KMS-11 (cell line): ENCODE data around the gene ANO6.

Experiments used
- H2AFZ ChIP-seq: fragments of 200-600 bp; sonication (generic); 2 replicates; pipeline ENCODE4 v1.6.1; 2016; ENCODE audit warnings: antibody characterized with exemption, mixed run types, low read depth
- H3K27ac ChIP-seq: fragments of 200-600 bp; sonication (generic); 2 replicates; pipeline ENCODE4 v1.6.1; 2016; ENCODE audit warnings: mild to moderate bottlenecking, mixed run types
- H3K27me3 ChIP-seq: fragments of 200-600 bp; sonication (generic); 2 replicates; pipeline ENCODE4 v1.6.1; 2017; ENCODE audit warnings: mild to moderate bottlenecking, low read depth, mixed run types, moderate library complexity; ENCODE audit not compliant: insufficient read depth
- H3K36me3 ChIP-seq: fragments of 200-600 bp; sonication (generic); 2 replicates; pipeline ENCODE4 v1.6.1; 2017; ENCODE audit warnings: mild to moderate bottlenecking, mixed run types; ENCODE audit not compliant: insufficient read depth
- H3K4me1 ChIP-seq: fragments of 200-600 bp; sonication (generic); 2 replicates; pipeline ENCODE4 v1.6.1; 2016; ENCODE audit warnings: mild to moderate bottlenecking, low read depth, mixed run types; ENCODE audit not compliant: poor library complexity, severe bottlenecking
- H3K4me2 ChIP-seq: fragments of 200-600 bp; sonication (generic); 2 replicates; pipeline ENCODE4 v1.7.0; 2016; ENCODE audit warnings: mild to moderate bottlenecking, mixed run types
- H3K4me3 ChIP-seq: fragments of 200-600 bp; sonication (generic); IDR thresholded peaks from 2 replicates; pipeline ENCODE4 v1.6.1; 2017; ENCODE audit warnings: low read depth, low read length, mixed read lengths; ENCODE audit not compliant: insufficient read depth
- H3K79me2 ChIP-seq: fragments of 200-600 bp; sonication (generic); 2 replicates; pipeline ENCODE4 v1.6.1; 2016; ENCODE audit warnings: low read depth, mixed run types; ENCODE audit not compliant: insufficient read depth
- H3K9ac ChIP-seq: fragments of 200-600 bp; sonication (generic); 2 replicates; pipeline ENCODE4 v1.6.1; 2016; ENCODE audit warnings: mild to moderate bottlenecking, mixed run types
- H4K20me1 ChIP-seq: fragments of 200-600 bp; sonication (generic); 2 replicates; pipeline ENCODE4 v1.6.1; 2016; ENCODE audit warnings: mild to moderate bottlenecking, mixed run types; ENCODE audit not compliant: insufficient read depth
- TF ChIP-seq, protein P1 (sequence below): fragments of 200-600 bp; sonication (generic); conservative IDR thresholded peaks from 2 replicates; pipeline ENCODE4 v1.6.1; 2017; ENCODE audit warnings: low read depth, mild to moderate bottlenecking, antibody characterized with exemption, low read length, moderate library complexity, mixed read lengths

ANO6 gene

DNA sequence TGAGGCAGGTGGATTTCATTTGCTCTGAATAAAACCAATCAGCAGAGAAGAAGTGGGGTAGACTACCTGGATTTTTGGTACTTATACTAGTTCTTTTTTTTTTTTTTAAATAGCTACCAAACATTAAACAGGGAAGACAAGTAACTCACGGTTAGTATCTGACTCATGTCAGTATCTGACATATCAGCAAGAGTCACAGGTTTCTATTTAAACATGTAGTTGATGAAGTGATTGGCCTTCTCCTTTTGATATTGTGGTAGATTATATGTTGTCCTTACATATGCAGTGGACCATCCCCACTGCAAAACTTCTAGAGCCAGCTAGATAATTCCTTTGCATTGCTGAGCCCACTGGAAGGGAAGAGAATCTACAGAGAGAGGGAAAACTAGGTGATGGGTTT lies 208.0 kb downstream of the ANO6 start:
- Histone ChIP-seq H3K4me3 (no peak overlapping the region), H3K36me3 (peaks cover 3% of the 10 kb centered on the region; the same call in 1 of the 2 replicates), H4K20me1 (no peaks in the 10 kb centered on the region), H3K4me1 (no peaks in the 10 kb centered on the region), H3K27ac (no peak overlapping the region), H3K9ac (no peak overlapping the region), H3K27me3 (no peaks in the 10 kb centered on the region), H3K79me2 (no peaks in the 10 kb centered on the region), H2AFZ (no peak overlapping the region), H3K4me2 (no peak overlapping the region)
- TF ChIP-seq, protein P1, sequence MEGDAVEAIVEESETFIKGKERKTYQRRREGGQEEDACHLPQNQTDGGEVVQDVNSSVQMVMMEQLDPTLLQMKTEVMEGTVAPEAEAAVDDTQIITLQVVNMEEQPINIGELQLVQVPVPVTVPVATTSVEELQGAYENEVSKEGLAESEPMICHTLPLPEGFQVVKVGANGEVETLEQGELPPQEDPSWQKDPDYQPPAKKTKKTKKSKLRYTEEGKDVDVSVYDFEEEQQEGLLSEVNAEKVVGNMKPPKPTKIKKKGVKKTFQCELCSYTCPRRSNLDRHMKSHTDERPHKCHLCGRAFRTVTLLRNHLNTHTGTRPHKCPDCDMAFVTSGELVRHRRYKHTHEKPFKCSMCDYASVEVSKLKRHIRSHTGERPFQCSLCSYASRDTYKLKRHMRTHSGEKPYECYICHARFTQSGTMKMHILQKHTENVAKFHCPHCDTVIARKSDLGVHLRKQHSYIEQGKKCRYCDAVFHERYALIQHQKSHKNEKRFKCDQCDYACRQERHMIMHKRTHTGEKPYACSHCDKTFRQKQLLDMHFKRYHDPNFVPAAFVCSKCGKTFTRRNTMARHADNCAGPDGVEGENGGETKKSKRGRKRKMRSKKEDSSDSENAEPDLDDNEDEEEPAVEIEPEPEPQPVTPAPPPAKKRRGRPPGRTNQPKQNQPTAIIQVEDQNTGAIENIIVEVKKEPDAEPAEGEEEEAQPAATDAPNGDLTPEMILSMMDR, result no peak

DNA sequence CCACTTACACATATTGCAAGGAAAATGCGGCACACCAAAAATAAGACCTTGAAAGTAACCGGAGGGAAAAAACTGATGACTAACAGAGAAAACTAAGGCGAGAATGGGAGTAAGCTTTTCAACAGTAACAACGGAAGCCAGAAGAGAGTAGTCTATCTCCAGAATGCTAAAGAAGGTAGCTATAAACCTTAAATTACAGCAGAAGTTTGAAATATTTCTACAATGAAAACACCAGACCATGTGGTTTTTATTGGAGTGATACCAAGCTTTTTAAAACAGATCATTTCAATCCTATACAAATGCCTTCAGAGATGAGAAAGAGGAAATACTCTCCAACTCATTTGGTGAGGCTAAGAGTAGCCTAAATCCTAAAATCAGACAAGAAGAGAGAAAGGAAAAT lies 209.5 kb downstream of the ANO6 start:
- Histone ChIP-seq H3K36me3 (peaks cover 3% of the 10 kb centered on the region; the same call in 1 of the 2 replicates), H3K9ac (no peak overlapping the region), H2AFZ (no peak overlapping the region), H3K4me3 (no peak overlapping the region), H3K4me1 (no peaks in the 10 kb centered on the region), H3K27me3 (no peaks in the 10 kb centered on the region), H3K4me2 (no peak overlapping the region), H3K79me2 (no peaks in the 10 kb centered on the region), H3K27ac (no peak overlapping the region), H4K20me1 (no peaks in the 10 kb centered on the region)
- TF ChIP-seq, protein P1, result no peak

DNA sequence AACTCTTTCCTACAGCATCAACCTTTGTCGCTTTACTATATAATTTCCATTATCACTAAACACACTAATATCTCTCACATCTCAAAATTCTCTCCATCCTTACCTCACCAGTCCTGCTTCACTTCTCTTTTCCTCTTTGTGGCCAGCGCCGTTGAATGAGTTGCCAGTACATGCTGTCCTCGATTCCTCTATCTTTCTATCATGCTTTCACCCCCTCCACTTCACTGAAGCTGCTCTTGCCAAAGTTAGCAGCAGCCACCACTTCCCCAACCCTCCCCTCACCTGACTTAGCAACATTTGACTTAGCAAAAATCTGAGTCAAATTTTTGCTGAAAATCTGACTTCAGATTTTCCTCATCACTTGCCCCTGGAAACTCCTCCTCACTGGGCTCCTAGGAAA lies 210.4 kb downstream of the ANO6 start:
- no peak overlapping the region for H3K4me2 ChIP-seq
- no peak overlapping the region for H3K4me3 ChIP-seq
- H3K36me3 ChIP-seq, result peaks cover 3% of the 10 kb centered on the region; the same call in 1 of the 2 replicates
- H4K20me1 ChIP-seq, result no peaks in the 10 kb centered on the region
- TF ChIP-seq, protein P1, result no peak
- no peaks in the 10 kb centered on the region for H3K79me2 ChIP-seq
- H3K27ac ChIP-seq, result no peak overlapping the region
- H3K9ac ChIP-seq, result no peak overlapping the region
- no peaks in the 10 kb centered on the region for H3K4me1 ChIP-seq
- no peaks in the 10 kb centered on the region for H3K27me3 ChIP-seq
- no peak overlapping the region for H2AFZ ChIP-seq

DNA sequence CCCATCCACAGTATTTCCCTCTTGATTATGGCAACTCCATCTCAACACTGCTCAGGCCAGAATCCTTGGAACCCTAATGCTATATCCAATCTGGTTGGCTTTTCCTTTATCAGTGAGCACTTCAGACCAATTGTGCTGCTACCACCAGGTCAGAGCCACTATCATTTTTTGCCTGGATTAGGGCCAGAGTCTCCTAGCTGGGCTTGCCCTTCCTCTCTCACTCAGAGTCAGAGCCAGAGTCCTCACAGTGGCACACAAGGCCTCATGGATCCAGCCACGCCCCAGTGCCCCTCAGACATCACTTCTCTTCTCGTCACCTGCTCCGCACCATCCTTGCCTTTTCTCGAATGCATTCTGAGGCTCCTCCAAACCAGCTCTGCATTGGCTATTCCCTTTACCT lies 211.1 kb downstream of the ANO6 start:
- Histone ChIP-seq H3K36me3 (0 out of 2 replicates have a peak, but pooled peaks cover under 1% of the 10 kb centered on the region), H3K79me2 (no peaks in the 10 kb centered on the region), H3K27ac (no peak overlapping the region), H2AFZ (no peak overlapping the region), H3K4me2 (no peak overlapping the region), H4K20me1 (no peaks in the 10 kb centered on the region), H3K4me3 (no peak overlapping the region), H3K4me1 (no peaks in the 10 kb centered on the region), H3K27me3 (no peaks in the 10 kb centered on the region), H3K9ac (no peak overlapping the region)
- TF ChIP-seq, protein P1, result no peak

DNA sequence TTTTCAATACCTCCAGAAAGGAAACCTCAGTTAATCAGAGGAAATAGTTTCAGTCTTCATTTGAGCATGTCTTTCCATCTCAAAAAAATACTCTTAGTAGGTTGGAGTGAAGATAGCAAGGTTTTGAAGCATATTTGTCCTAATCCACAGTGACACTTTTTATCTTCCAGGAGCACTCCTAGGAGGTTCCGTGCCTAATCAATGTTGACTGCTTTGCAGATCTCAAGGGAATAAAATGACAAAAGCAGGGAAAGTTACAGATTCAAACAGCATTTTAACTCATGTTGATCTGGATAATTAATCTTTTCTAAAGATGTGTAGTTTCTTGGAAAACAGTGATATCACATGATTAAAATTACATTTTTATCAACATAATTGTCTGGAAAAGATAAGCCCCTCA lies 213.9 kb downstream of the ANO6 start:
- no peaks in the 10 kb centered on the region for H3K36me3 ChIP-seq
- H2AFZ ChIP-seq, result no peak overlapping the region
- no peaks in the 10 kb centered on the region for H3K4me1 ChIP-seq

More for the DNA sequence above, 213.9 kb downstream of the ANO6 start:
- Histone ChIP-seq H4K20me1 (no peaks in the 10 kb centered on the region), H3K9ac (no peak overlapping the region), H3K27ac (no peak overlapping the region), H3K4me2 (no peak overlapping the region), H3K27me3 (no peaks in the 10 kb centered on the region), H3K4me3 (no peak overlapping the region), H3K79me2 (no peaks in the 10 kb centered on the region)
- TF ChIP-seq, protein P1, result no peak
